MM.1S (cell line): ENCODE results near the gene GPR179.

Experiments
- DNase-seq: peaks from one replicate; pipeline ENCODE4 v3.0.0-alpha.2; 2015
- H2AFZ ChIP-seq: fragments of 300-600 bp; sonication (generic); 2 replicates; pipeline ENCODE4 v1.6.0; 2016; ENCODE audit warnings: antibody characterized with exemption, low read length
- H3F3A ChIP-seq: fragments of 300-600 bp; sonication (generic); 2 replicates; pipeline ENCODE4 v1.6.1; 2016; ENCODE audit warnings: mild to moderate bottlenecking, antibody characterized with exemption, low read length, moderate library complexity, mixed read lengths; ENCODE audit not compliant: insufficient read depth
- H3K27ac ChIP-seq: fragments of 300-600 bp; sonication (generic); 2 replicates; pipeline ENCODE4 v1.5.1; 2016; ENCODE audit warnings: mild to moderate bottlenecking, low read length
- H3K27me3 ChIP-seq: fragments of 300-600 bp; sonication (generic); replicated peaks from 2 replicates; pipeline ENCODE4 v1.6.0; 2016; ENCODE audit warnings: low read length; ENCODE audit not compliant: insufficient read depth
- H3K36me3 ChIP-seq: fragments of 300-600 bp; sonication (generic); replicated peaks from 2 replicates; pipeline ENCODE4 v1.6.1; 2016; ENCODE audit warnings: mild to moderate bottlenecking, low read length, mixed read lengths; ENCODE audit not compliant: insufficient read depth
- H3K4me1 ChIP-seq: fragments of 300-600 bp; sonication (generic); 2 replicates; pipeline ENCODE4 v1.6.1; 2016; ENCODE audit warnings: low read length, mixed read lengths
- H3K4me2 ChIP-seq: fragments of 300-600 bp; sonication (generic); 2 replicates; pipeline ENCODE4 v1.6.0; 2016; ENCODE audit warnings: low read depth, low read length
- H3K4me3 ChIP-seq: fragments of 300-600 bp; sonication (generic); 2 replicates; pipeline ENCODE4 v1.5.1; 2016; ENCODE audit warnings: low read length, mixed read lengths
- H3K79me2 ChIP-seq: fragments of 300-600 bp; sonication (generic); 2 replicates; pipeline ENCODE4 v1.6.1; 2016; ENCODE audit warnings: mixed run types, low read length, mixed read lengths
- H3K9ac ChIP-seq: fragments of 300-600 bp; sonication (generic); 2 replicates; pipeline ENCODE4 v1.6.1; 2016; ENCODE audit warnings: low read length, mixed read lengths
- H3K9me2 ChIP-seq: fragments of 300-600 bp; sonication (generic); replicated peaks from 2 replicates; pipeline ENCODE4 v1.6.1; 2016; ENCODE audit warnings: mild to moderate bottlenecking, low read length, mixed read lengths; ENCODE audit not compliant: insufficient read depth
- H3K9me3 ChIP-seq: fragments of 300-600 bp; sonication (generic); replicated peaks from 2 replicates; pipeline ENCODE4 v1.6.1; 2016; ENCODE audit warnings: mild to moderate bottlenecking, low read length, mixed read lengths; ENCODE audit not compliant: insufficient read depth
- H4K20me1 ChIP-seq: fragments of 300-600 bp; sonication (generic); 2 replicates; pipeline ENCODE4 v1.6.1; 2016; ENCODE audit warnings: mild to moderate bottlenecking, low read length, moderate library complexity, mixed read lengths; ENCODE audit not compliant: insufficient read depth
- CTCF ChIP-seq: fragments of 300-600 bp; sonication (generic); IDR thresholded peaks from 2 replicates; pipeline ENCODE4 v1.5.1; 2016; ENCODE audit warnings: antibody characterized with exemption, low read length, mixed read lengths
- EZH2 ChIP-seq: fragments of 300-600 bp; sonication (generic); optimal IDR thresholded peaks from 2 replicates; pipeline ENCODE3; 2017; ENCODE audit warnings: low read depth, mild to moderate bottlenecking, antibody characterized with exemption, low read length, mixed read lengths
- EZH2phosphoT487 ChIP-seq: fragments of 300-600 bp; sonication (generic); IDR thresholded peaks from 2 replicates; pipeline ENCODE4 v1.6.1; 2018; ENCODE audit warnings: antibody characterized with exemption, low read length

The GPR179 gene

GRCh38 chr17:38355251-38355650 lies 11.5 kb upstream of the GPR179 start:
- Histone ChIP-seq H3K79me2 (no peaks in the 10 kb centered on the region), H3F3A (no peaks in the 10 kb centered on the region), H3K4me3 (no peak overlapping the region), H3K9me3 (no peaks in the 10 kb centered on the region), H3K9ac (no peak overlapping the region), H3K27ac (no peak overlapping the region), H2AFZ (no peak overlapping the region), H3K4me1 (peaks cover 4% of the 10 kb centered on the region; the same call in 1 of the 2 replicates), H3K36me3 (no peaks in the 10 kb centered on the region), H4K20me1 (no peaks in the 10 kb centered on the region), H3K4me2 (no peak overlapping the region), H3K27me3 (no peaks in the 10 kb centered on the region), H3K9me2 (no peaks in the 10 kb centered on the region)
- DNase-seq = no peak
- TF ChIP-seq EZH2 (no peak), EZH2phosphoT487 (no peak), CTCF (no peak)

GRCh38 chr17:38354466-38354865 lies 10.7 kb upstream of the GPR179 start:
- Histone ChIP-seq H3K9me2 (no peaks in the 10 kb centered on the region), H3F3A (no peaks in the 10 kb centered on the region), H3K36me3 (no peaks in the 10 kb centered on the region), H4K20me1 (no peaks in the 10 kb centered on the region), H3K27me3 (no peaks in the 10 kb centered on the region), H2AFZ (no peak overlapping the region), H3K4me2 (no peak overlapping the region), H3K9me3 (no peaks in the 10 kb centered on the region), H3K4me3 (no peak overlapping the region), H3K9ac (no peak overlapping the region), H3K4me1 (peaks cover 4% of the 10 kb centered on the region; the same call in 1 of the 2 replicates), H3K79me2 (no peaks in the 10 kb centered on the region), H3K27ac (no peak overlapping the region)
- DNase-seq = no peak
- TF ChIP-seq EZH2 = no peak
- TF ChIP-seq CTCF = no peak
- TF ChIP-seq EZH2phosphoT487 = no peak

GRCh38 chr17:38353668-38354067 lies 9.9 kb upstream of the GPR179 start:
- Histone ChIP-seq H3K9me2 (no peaks in the 10 kb centered on the region), H3F3A (no peaks in the 10 kb centered on the region), H3K9me3 (no peaks in the 10 kb centered on the region), H3K4me1 (peaks cover 4% of the 10 kb centered on the region; the same call in 1 of the 2 replicates), H3K27ac (no peak overlapping the region), H3K27me3 (no peaks in the 10 kb centered on the region), H3K36me3 (no peaks in the 10 kb centered on the region), H4K20me1 (no peaks in the 10 kb centered on the region), H2AFZ (no peak overlapping the region), H3K4me2 (no peak overlapping the region), H3K4me3 (no peak overlapping the region), H3K79me2 (no peaks in the 10 kb centered on the region), H3K9ac (no peak overlapping the region)
- TF ChIP-seq EZH2phosphoT487 (no peak), EZH2 (no peak), CTCF (no peak)
- no peak for DNase-seq
